HG03354 (cell line): Measurements from ENCODE around the gene TAS1R3.

ENCODE experiments used
- ATAC-seq: cut with Tn5 transposase; IDR thresholded peaks from one replicate; pipeline ENCODE4 v1.9.1; 2021; ENCODE audit warnings: mild to moderate bottlenecking; ENCODE audit not compliant: unreplicated experiment, poor library complexity, severe bottlenecking

The TAS1R3 gene

DNA sequence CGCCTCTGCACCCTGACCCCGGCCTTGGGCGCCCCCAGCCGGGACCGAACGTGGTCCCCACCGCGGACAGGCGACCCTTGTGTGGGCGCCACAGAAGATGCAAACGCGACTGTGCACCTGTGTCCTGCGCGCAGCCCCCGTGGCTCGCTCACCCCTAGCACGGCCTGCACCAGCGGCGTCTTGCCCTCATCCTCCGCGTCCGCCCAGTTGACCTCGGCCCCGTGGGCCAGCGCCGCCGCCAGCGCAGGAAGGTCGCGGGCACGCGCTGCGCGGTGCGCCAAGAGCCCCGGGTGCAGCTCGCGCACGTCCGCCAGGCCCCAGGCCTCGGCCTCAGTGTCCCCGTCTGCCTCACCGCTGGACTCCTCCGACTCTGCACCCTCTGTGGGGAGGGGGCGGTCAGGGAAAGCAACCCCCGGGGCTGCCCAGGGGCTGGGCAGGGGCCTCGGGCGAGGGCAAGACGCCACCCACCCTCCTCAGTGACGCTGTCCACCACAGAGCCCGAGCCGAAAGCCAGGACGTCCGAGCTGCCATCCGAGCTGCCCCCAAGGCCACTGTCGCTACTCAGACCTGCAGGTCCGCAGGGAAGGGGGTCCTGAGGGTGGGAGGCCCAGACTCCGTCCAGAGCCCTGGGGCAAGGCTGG, 36.7 kb upstream of the TAS1R3 start:
- ATAC-seq, result no peak

DNA sequence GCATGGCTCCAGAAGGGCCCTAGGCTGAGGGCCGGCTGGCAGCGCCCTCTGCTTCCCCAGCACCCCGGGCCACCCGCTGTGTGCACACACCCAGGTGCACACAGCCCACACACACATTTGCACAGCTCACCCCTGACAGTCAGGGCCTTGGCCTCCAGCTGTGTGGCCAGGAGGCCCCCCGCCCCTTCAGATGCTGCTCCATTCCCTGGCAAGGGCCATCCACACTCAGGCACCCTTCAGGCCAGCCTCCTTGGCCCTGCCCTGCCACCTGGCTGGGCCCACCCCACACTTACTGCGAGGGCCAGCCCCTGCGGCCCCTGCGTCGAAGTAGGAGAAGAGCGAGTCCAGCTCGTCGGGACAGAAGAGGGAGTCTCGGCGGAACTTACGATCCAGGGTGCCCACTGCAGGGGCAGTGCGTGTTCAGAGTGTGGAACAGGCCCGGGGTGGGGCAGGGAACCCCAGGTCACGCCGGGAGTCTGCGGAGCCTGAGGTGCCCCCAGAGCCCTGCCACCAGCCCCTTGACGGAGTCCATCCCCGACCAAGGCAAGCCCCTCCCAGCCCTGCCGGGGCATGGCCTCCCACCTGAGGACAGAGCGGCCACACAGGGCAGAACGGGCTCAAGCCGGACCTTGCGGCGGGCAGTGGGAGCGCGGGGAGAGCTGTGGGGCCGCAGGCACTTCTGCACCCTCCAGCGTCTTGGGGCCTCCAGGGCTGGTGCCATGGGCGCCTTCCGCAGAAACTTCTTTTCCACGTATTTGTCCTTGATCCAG, 35.7 kb upstream of the TAS1R3 start:
- ATAC-seq, result no peak

DNA sequence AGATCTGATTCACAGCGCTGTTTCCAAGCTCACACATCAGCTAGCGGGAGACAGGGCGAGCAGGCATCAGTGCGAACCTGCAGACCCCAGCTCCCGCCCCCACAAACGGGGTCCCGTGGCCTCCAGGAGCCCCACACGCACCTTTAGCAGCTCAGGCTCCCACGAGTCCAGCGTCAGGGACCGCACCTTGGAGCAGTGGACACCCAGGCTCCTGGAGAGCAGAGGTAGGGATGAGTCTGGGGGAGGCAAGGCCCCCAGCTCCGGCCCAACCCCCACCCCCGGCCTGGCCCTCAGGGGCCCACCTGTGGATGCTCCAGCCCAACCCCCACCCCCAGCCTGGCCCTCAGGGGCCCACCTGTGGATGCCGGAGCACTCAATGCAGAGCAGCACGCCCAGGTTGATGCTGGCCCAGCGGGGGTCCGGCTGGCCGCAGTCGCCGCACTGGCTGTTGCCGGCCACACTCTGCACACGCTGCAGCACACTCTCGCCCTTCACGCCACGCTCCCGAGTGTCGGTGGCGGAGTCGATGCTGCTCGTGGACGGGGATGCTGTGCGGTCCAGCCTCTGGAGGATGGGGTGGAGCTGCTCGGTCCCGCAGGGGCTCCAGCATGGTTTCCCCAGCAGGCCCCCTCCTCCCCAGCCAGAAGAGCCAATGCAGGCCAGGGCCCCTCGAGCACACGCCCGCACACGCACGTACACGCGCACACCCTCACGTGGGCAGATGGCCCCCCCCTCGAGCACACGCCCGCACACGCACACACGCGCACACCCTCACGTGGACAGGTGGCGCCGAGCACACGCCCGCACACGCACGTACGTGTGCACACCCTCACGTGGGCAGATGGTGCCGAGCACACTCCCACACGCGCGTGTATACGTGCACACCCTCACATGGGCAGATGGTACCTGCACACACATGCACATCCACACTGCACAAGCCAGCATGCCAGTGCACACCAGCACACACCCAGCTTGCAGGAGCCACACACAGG, 34.7 kb upstream of the TAS1R3 start:
- no peak for ATAC-seq

DNA sequence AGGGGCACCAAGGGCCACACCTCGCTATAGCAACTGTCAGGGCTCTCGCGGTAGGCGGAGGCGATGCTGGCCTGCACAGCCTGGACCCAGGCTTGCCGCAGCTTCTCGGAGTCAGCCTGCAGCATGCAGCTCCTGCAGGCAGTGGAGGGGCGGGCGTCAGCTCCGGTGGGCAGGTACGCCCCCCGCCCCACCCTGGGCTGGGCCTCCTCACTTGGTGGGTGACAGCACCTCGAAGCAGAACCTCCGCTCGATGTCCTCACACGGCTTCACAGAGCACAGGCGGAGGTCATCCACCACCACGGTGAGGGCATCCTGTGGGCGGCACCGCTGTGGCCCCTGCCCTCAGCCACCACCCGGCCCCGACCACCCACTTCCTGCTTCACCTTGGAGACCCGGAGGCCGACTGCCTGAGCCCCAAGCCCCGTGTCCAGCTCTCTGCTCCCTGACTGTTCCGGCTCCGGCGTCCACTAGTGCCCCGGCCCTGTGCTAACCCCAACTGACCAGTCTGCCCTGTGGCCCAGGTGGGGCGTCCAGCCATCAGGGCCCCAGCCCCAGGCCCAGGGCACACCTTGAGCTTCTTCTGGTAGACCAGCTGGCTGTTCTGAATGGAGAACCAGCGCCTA, 33.2 kb upstream of the TAS1R3 start:
- ATAC-seq, result no peak

DNA sequence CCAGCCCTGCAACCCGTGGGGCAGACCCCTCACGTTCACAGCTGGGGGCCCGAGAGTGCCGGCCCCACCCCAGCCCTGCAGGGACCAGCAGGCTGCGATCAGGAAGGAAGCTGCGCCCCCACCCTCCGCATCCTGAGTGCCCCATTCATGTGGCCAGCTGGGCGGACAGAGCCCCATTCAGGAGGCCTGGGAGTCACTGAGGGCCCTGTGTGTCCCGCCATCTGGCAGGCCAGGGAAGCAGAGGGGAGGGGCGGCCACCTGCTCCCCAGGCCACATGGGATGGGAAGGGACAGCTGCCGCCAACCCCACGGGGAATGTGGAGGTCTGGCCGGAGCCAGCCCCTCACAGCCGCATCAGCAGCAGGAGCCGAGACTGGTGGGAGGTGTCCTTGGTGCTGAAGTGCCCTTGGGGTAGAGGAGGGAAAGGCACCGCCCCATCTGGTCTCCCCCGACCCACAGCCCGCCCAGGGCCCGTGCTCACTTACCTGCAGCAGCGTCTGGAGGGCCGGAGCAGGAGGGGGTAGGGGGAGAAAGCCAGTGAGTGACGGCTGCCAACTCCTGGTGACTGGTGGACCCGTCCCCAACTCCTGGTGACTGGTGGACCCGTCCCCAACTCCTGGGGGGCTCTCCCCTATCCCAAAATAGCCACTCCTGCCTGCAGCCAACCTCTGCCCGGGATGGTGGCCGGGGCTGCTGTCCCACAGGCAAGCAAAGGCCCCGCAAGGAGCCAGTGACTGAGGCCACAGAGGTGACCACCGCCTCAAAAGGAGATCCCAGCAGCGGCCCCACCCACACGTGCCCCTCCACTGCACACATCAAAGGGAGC, 32.0 kb upstream of the TAS1R3 start:
- ATAC-seq, result no peak

DNA sequence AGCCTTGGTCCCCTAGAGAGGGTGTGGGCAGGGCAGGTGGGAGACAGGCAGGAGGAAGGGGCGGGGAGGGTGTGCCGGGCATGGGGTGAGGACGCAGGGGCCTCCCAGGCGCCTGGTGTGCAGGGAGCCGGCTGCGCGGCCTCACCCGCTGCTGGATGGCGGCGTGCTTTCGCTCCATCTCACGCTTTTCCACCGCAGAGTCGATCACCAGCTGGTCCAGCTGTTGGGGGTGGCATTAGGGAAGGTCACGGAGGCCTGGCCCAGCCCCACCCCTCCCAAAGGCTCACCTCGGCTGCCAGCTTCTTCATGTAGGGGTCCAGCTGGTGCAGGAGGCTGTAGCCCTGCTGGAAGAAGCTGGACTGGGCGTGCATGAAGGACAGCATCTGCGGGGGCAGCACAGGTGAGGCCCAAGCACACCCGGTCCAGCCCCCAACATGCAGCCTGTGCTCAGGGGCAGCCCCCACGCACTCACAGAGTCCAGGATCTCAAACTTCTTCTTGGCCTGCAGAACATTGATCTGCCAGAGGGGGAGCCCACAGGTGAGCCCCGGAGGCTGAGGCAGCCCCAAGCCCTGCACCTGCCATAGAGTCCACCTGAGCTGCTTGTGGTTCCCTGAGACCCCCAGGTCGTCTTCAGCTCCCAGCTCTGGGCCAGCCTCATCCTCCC, 31.3 kb upstream of the TAS1R3 start:
- no peak for ATAC-seq

DNA sequence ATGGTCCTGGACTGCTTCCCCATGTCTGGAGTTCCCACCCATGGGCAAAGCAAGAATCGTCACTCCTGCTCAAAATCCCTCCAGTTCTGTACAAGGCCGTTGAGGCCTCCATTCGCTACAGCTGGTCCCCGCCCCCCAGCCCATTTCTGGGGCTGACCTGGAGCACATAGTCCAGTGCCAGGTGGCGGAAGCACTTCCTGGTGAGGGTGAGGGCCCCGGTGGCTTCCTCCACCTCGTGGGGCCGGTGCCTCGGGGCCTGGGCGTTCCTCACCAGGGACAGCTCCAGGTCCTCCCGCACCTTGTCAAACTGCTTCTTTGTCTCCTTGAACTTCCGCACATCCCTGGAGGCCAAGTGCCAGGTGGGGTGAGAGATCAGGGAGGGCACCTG, 30.7 kb upstream of the TAS1R3 start:
- no peak for ATAC-seq

DNA sequence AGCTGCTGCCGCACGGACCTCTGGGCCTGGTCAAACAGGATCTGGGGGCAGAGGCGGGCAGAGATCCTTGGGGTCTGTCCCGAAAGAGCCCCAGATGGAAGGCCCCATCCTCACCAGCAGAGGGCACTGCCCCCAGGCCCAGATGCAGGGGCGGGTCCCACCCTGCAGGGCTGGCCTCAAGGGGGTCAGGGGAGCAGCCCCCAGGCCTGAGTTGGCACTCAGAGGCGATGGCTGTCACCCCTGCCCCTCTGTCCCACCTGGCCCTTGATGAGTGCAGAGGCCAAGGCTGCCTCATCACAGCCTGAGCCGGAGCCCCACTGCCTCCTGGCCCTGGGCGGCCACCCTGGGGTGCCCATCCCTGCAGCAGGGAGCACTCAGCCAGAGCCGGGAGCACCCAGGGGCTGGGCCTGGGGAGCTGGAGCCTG, 29.1 kb upstream of the TAS1R3 start:
- ATAC-seq, result no peak

DNA sequence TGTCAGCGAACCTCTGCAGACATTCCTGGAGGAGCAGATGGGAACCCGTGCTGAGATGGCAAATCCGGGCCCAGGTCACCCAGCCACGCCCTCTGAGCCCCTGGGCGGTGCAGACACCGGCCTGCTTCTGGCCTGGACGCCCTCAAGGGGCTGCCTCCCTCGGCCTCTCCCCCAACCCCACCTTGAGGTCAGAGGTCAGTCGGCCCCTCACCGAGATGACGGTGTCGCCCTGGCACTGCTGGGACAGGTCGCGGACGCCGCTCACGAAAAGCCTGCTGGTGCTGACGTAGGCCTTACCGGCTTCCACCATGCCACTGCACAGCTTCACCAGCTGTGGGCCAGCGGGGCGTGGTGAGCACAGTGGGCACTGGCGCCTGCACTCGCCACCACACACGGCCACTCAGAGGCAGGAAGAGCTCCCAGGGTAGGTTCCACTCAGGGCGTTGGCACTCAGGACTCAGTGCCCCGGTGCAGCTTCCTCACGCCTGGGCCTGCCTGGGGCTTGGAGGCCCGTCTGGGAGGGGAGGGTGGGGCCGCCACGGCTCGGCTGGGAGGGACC, 28.1 kb upstream of the TAS1R3 start:
- ATAC-seq, result no peak

DNA sequence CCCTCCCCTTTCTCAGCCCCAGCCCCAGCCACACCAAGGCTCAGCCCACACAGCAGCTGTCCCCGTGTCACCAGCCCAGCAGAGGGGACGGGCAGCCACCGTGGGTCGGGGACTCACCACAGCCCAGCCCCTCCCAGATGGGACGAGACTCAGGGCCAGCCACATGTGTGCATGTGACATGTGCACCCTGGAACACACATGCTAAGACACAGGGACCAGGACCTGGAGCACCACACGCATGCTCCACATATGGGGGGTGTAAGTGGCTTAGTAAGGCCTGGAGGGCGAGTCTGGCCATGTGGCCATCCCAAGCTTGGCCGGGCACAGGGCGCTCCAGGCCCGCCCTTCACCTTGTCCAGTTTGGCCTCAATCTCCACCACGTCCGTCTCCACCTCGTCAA, 27.3 kb upstream of the TAS1R3 start:
- no peak for ATAC-seq

DNA sequence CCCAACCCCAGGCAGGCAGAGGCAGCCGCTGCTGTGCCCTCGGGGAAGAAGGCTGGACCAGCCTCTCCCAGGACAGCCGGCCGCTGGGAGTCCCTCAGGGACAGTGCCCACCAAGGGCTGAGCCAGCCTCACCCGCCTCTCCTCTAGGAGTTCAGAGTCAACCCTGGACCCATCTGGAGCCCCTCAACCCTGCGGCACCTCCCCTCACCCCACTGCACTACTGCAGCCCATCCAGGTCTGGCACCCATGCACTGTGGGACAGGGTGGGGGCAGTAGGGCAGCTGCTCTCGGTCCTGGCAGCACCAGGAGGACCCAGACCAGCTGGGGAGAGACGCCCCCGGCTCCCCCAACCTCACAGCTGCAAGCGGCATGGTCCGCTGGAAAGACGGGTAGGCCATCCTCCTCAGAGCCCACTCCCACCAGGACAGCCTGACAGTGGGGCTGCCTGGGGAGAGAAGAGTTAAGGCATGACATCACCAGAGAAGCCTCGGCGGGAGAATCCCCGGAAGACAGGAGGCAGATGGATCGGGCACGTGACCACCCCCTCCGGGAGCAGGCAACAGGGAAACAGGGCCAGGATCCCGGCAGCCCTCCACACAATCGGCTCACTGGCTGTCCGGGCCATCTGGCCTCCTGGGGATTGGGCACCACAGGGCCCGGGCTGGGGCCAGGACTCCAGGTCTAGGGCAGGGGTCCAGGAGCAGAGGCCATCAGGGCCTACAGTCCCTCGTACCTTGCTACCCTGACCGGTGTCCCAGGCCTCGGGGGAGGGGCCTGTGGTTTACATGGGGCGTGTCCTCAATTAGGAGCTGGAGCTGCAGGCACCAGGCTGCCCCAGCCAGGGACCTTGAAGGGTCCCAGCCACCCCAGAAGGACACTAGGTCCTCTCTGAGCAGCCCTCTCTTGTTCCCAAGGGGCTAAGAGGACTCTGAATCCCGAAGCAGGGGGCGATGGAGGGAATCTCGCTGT, 26.5 kb upstream of the TAS1R3 start:
- no peak for ATAC-seq

DNA sequence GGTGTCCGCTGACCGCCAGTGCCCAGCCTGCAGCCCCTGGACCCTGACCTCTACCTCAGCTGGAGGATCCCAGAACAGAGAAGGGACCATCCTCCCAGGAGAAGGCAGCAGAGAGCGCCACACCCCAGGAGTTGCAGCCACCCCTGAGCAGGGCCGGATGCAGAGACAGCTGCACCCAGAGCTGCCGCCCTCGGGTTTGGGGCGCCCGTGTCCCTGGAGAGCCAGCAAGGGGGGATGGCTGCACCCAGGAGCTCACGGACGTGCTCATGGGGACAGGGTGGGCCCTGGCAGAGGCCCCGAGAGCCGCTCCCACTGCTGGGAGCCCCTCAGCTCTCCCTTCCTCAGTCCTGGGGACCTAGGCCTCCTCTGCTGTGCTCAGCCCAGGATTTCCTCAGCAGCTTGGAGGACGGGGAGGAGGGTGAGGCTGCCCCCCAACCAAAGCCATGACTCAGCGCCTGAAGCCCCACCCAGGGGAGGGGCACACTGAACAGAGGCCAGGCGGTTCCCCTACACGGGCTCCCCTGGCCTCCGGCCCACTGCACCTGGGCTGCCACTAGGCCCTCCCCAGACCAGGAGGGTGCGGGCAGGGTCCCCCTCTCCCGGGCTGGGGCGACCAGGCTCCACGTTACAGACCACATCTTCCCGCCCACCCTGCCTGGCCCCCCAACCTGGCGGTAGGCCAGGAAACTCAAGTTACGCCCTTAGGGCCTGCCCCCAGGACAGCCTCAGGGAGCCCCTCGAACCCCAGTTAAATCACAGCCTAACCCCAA, 25.6 kb upstream of the TAS1R3 start:
- ATAC-seq, result peak; percentile 26

DNA sequence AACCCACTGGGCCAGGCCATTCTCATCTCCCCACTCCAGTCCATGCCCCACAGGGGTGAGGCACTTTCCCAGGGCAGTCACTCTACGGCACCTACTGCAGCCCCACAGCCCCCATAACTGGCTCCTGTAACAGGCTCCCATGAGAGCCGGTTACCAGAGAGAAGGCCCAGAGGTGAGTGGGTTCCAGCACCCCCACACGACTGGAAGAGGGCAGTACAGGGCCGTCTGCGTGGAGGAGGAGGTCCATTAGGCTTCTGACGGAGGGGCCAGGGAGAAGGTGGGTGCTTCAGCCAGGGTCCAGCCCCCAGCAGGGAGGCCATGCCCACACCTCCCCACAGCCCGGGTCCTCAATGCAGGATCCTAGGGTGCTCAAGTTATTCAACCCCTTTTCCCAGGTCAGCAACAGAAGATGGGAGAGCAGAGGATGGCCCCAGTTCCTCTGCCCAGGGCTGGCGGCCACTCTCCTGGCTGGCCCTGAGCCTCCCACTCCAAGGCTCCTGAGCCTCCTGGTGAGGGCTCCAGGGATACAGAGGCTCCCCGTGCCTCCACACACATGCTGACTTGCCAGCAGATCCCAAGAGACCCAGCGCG, 24.9 kb upstream of the TAS1R3 start:
- ATAC-seq, result no peak

DNA sequence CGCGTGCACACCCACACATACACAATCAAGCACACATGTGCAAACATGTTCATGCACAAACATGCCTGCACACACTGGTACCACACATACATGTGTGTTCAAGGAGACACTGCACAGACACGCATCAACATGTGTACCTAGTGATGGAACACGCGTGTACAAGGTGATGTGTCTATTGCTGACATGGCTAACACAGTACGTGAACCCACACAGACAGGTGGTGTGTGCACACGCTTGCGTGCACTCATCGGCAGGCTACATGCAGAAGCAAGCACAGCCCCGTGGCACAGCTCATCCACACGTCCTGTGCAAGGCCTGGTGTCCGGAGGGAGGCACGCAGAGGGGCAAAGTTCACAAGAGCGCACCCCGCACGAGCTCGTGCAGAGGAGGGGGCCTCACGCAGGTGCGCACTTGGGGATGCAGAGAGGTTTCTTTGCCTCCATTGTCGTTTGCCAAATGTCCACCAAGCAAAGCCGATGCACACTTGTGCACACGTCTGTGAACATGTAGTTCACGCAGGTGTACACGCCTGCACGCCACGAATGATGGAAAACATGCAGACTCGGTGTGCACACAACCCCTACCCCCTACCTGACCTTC, 24.3 kb upstream of the TAS1R3 start:
- ATAC-seq, result no peak

DNA sequence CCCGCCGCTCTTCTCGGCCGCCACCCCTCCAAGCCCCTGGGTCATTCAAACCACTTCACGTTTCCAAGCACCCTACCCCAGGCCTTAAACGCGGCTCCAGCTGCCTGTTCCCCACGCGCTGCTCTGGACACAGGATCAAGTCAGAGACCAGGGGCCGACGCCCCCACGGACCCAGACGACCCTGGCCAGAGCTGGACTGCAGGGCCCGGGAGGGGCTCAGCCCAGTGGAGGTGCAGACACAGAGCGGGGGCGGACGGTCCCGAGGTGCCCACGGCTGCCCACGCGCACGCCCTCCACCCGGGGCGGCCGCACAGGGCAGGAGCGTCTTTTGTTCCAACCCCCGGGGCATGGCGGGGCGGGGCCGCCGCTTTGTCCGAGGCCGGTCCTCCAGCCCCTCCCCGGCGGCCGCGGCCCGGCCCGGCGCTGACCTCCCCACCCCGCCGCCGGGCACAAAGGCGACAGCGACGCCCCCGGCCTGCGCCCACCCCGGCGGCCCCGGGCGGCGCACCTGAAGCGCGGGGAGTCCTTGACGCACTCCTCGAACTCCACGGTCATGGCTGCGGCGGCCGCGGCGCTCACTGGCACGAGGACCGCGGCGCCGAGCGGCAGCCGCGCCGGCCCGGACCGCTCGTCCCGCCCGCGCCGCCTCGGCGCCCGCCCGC, 23.7 kb upstream of the TAS1R3 start:
- peak; percentile 1 for ATAC-seq
